ENCODE data around the gene KIF17. TPM values are rescaled to one million over a fixed set of nuclear protein-coding genes. Genes with fewer than 3 reads are reported as not detected.
A peak's percentile ranks its signal among the peaks of the same experiment; 100 is the strongest.

The KIF17 gene
- total and polyA plus RNA-seq, 5 donors, result 2.0 to 6.4 (median 4.6) TPM

DNA sequence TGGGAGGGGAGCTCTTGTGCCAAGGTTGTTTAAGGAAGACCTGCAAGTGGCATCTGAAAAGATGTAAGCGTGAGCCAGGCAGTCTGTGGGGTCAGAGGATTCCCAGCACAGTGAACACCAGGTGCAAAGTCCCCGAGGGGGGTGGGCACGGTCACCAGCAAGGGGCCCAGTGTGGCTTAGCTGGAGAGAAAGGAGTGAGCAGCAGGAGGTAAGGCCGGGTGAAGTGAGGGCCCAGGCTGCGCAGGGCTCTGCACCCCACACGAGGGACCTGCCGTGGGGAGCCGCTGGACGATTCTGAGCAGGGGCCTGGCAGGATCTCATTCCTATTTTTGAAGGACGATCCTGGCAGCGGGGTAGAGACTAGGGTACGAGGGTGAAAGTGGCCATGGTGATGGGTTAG is 60.8 kb downstream of the KIF17 start:
- DNase-seq, result peak in 1 of 3 donors; percentile 59
- no peak for ATAC-seq
- no peak overlapping the region for H3K27ac ChIP-seq (ENCODE audit: low read length)
- no peaks in the 10 kb centered on the region for H3K9me3 ChIP-seq (ENCODE audit: control insufficient read depth, low read length)
- WGBS, result 88% methylated on average over 12 of the region's 12 CpGs
- intact Hi-C loops (cut with DNase I), result no loop called here
- H3K4me1 ChIP-seq (ENCODE audit: control insufficient read depth, insufficient read depth, low read length), result no peaks in the 10 kb centered on the region
- H3K4me3 ChIP-seq (ENCODE audit: low read length), result no peak overlapping the region
- no peaks in the 10 kb centered on the region for H3K27me3 ChIP-seq (ENCODE audit: control insufficient read depth, insufficient read depth)

DNA sequence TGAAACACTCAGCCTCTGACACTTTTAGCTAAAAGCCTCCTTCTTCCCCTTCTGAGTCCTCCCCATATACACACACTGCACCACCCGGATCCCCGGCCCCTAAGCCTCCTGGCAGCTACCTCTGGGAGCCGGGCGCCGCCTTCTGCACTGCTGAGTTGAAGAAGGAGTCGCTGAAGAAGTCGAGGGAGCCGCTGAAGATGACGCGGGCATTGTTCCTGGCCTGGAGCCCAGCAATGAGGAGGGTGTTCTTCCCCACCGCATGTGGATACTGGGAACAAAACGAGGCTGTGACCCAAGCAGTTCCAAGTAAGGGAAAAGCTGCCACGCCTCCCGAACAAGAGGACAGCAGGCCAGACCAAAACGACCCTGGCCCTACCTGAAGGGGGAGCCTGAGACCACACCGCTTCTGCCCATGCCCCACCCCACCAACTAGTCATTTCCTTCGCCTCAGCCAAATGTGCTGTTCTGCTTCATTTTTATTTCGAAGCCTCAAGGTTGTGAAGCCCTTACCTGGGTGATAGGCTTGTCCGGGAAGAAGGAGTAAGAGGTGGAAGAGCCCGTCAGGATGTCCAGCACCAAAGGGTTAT is 63.6 kb downstream of the KIF17 start:
- ATAC-seq, result peak; percentile 16 to 19
- no peaks in the 10 kb centered on the region for H3K4me1 ChIP-seq (ENCODE audit: control insufficient read depth, insufficient read depth, low read length)
- intact Hi-C loops (cut with DNase I), result no loop called here
- no peak overlapping the region for H3K4me3 ChIP-seq (ENCODE audit: low read length)
- H3K27me3 ChIP-seq (ENCODE audit: control insufficient read depth, insufficient read depth), result no peaks in the 10 kb centered on the region
- no peak overlapping the region for H3K27ac ChIP-seq (ENCODE audit: low read length)
- H3K9me3 ChIP-seq (ENCODE audit: control insufficient read depth, low read length), result no peaks in the 10 kb centered on the region
- DNase-seq, result peak in 2 of 3 donors; percentile 49 to 69
- WGBS, result 69% methylated on average over 20 of the region's 20 CpGs

DNA sequence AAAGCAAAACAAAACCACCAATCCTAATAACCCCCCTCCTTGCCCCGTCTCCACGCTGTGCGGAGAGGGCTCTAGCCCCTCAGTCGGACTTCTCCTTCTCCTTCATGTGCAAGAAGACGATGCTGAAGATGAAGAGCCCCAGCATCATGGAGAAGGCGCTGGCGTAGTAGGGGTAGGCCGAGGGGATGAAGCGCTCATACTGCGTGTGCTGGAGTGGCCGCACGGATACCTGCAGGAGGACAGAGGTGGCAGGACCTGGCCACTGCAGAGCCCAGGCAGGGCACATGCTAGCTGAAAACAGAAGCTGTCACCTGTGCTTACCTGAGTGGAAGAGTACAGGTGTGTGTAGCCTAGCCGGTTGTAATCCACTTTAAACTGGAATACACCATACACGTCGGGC is 65.5 kb downstream of the KIF17 start:
- no peaks in the 10 kb centered on the region for H3K9me3 ChIP-seq (ENCODE audit: control insufficient read depth, low read length)
- H3K4me1 ChIP-seq (ENCODE audit: control insufficient read depth, insufficient read depth, low read length), result no peaks in the 10 kb centered on the region
- no peak overlapping the region for H3K27ac ChIP-seq (ENCODE audit: low read length)
- no peaks in the 10 kb centered on the region for H3K27me3 ChIP-seq (ENCODE audit: control insufficient read depth, insufficient read depth)
- no peak overlapping the region for H3K4me3 ChIP-seq (ENCODE audit: low read length)
- intact Hi-C loops (cut with DNase I), result no loop called here
- ATAC-seq (no peak), DNase-seq (no peak)
- WGBS, result 93% methylated on average over 15 of the region's 15 CpGs

DNA sequence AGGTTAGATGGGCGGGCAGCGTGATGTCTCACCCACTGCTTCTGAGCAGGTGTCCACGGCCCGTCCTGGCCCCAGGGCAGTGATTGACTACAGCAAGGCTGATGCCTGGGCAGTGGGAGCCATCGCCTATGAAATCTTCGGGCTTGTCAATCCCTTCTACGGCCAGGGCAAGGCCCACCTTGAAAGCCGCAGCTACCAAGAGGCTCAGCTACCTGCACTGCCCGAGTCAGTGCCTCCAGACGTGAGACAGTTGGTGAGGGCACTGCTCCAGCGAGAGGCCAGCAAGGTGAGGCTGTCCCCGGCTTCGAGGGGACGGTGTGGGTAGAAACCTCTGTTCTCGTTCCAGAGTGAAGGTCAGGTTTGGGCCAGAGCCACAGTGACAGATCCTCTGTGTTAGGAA is 68.9 kb downstream of the KIF17 start:
- no peaks in the 10 kb centered on the region for H3K4me1 ChIP-seq (ENCODE audit: control insufficient read depth, insufficient read depth, low read length)
- DNase-seq (no peak), ATAC-seq (no peak)
- no peaks in the 10 kb centered on the region for H3K27me3 ChIP-seq (ENCODE audit: control insufficient read depth, insufficient read depth)
- H3K27ac ChIP-seq (ENCODE audit: low read length), result no peak overlapping the region
- WGBS, result 94% methylated on average over 15 of the region's 15 CpGs
- intact Hi-C loops (cut with DNase I), result no loop called here
- H3K9me3 ChIP-seq (ENCODE audit: control insufficient read depth, low read length), result no peaks in the 10 kb centered on the region
- H3K4me3 ChIP-seq (ENCODE audit: low read length), result no peak overlapping the region

DNA sequence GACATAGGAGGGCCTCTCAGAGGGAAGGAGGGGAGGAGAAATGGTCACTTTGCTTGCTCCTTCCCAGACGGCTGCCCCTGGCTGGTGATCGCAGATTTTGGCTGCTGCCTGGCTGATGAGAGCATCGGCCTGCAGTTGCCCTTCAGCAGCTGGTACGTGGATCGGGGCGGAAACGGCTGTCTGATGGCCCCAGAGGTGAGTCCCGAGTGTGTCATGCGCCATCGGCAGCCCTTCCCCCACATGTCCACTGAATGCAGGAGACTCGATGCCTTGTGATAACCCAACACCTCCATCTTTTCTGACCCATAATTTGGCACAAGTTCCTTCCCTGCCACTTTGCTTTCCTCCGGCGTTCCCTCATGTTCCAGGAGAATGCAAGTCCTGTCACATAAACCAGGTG is 69.4 kb downstream of the KIF17 start:
- intact Hi-C loops (cut with DNase I), result no loop called here
- no peak for DNase-seq
- Histone ChIP-seq H3K27ac (ENCODE audit: low read length) (no peak overlapping the region), H3K9me3 (ENCODE audit: control insufficient read depth, low read length) (no peaks in the 10 kb centered on the region), H3K4me1 (ENCODE audit: control insufficient read depth, insufficient read depth, low read length) (no peaks in the 10 kb centered on the region), H3K27me3 (ENCODE audit: control insufficient read depth, insufficient read depth) (no peaks in the 10 kb centered on the region), H3K4me3 (ENCODE audit: low read length) (no peak overlapping the region)
- WGBS, result 86% methylated on average over 13 of the region's 13 CpGs
- no peak for ATAC-seq

DNA sequence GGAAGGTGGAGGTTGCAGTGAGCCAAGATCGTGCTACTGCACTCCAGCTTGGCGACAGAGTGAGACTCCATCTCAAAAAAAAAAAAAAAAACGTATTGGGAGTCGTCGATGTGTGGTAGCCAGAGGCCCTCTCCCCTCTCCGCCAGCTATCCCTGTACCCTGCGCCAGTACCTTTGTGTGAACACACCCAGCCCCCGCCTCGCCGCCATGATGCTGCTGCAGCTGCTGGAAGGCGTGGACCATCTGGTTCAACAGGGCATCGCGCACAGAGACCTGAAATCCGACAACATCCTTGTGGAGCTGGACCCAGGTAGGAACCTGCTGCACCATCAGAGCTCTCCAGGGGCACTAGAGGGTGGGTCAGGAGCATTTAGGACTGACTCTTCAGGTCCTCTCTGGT is 72.4 kb downstream of the KIF17 start:
- no peak overlapping the region for H3K4me3 ChIP-seq (ENCODE audit: low read length)
- DNase-seq (no peak), ATAC-seq (no peak)
- no peak overlapping the region for H3K27ac ChIP-seq (ENCODE audit: low read length)
- no peaks in the 10 kb centered on the region for H3K27me3 ChIP-seq (ENCODE audit: control insufficient read depth, insufficient read depth)
- 91% methylated on average over 14 of the region's 14 CpGs for WGBS
- intact Hi-C loops (cut with DNase I), result no loop called here
- no peaks in the 10 kb centered on the region for H3K9me3 ChIP-seq (ENCODE audit: control insufficient read depth, low read length)
- no peaks in the 10 kb centered on the region for H3K4me1 ChIP-seq (ENCODE audit: control insufficient read depth, insufficient read depth, low read length)

DNA sequence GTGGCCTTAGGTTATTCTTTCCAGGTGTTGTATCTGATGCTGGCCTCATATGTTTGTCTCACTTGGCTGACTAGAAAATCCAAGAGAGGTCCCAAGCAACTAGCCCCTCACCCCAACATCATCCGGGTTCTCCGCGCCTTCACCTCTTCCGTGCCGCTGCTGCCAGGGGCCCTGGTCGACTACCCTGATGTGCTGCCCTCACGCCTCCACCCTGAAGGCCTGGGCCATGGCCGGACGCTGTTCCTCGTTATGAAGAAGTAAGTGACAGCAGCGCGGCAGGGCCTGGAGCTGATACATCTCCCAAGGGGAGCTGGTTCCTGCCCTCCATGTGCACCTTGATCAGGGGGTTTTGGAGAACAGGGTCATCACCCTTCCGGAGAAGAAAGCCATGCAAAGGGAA is 73.4 kb downstream of the KIF17 start:
- ATAC-seq (no peak), DNase-seq (no peak)
- 91% methylated on average over 13 of the region's 13 CpGs for WGBS
- intact Hi-C loops (cut with DNase I), result loop anchor here in 1 of 4 donors (5.0 kb wide), 1 partner anchor 122 kb away; no protein-coding TSS in a partner anchor
- H3K9me3 ChIP-seq (ENCODE audit: control insufficient read depth, low read length), result no peaks in the 10 kb centered on the region
- no peak overlapping the region for H3K27ac ChIP-seq (ENCODE audit: low read length)
- H3K4me1 ChIP-seq (ENCODE audit: control insufficient read depth, insufficient read depth, low read length), result no peaks in the 10 kb centered on the region
- H3K27me3 ChIP-seq (ENCODE audit: control insufficient read depth, insufficient read depth), result no peaks in the 10 kb centered on the region
- no peak overlapping the region for H3K4me3 ChIP-seq (ENCODE audit: low read length)

DNA sequence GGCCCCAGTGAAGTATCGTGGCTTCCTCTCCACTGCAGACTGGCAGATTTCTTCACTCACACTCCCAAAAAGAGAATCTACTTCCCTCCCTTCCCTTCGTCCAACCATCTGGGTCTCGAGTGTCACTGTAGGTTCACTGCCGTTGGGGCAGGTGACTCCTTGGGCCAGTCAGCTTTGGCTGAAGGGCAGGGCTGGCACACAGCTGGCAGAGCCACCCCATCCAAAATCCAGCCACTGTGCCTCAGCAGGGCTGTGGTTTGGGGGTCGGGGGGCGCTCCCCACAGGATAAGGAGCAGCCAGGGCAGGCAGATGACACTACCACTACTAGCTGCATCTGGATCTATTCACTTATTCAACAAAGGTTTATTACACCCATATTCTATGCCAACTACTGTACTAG is 74.7 kb downstream of the KIF17 start:
- Histone ChIP-seq H3K27me3 (ENCODE audit: control insufficient read depth, insufficient read depth) (no peaks in the 10 kb centered on the region), H3K9me3 (ENCODE audit: control insufficient read depth, low read length) (no peaks in the 10 kb centered on the region), H3K27ac (ENCODE audit: low read length) (no peak overlapping the region), H3K4me1 (ENCODE audit: control insufficient read depth, insufficient read depth, low read length) (no peaks in the 10 kb centered on the region), H3K4me3 (ENCODE audit: low read length) (no peak overlapping the region)
- intact Hi-C loops (cut with DNase I), result loop anchor here in 1 of 4 donors (5.0 kb wide), 1 partner anchor 121 kb away; no protein-coding TSS in a partner anchor
- no peak for DNase-seq
- ATAC-seq, result no peak
- 80% methylated on average over 6 of the region's 6 CpGs for WGBS

DNA sequence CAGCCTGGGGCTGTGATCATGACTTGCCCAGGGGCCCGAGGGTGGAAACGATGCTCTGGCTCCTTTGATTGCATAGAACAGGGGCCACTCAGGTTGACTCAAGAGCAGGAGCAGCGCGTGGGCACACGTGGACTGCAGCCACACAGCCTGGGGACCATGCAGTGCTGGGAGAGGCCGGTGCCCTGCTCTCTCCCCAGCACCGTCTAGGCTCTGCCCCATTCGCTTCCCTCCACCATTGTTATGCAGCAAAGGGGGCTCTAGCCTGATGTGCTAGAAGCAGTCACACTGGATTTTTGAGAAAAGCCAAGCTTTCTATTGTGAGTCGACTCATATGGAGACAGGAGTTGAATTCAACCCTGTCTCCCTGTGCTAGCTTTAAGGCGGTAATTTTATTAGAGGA is 75.8 kb downstream of the KIF17 start:
- intact Hi-C loops (cut with DNase I), result loop anchor here in 1 of 4 donors (5.0 kb wide), 1 partner anchor 120 kb away; no protein-coding TSS in a partner anchor
- no peaks in the 10 kb centered on the region for H3K4me1 ChIP-seq (ENCODE audit: control insufficient read depth, insufficient read depth, low read length)
- H3K27ac ChIP-seq (ENCODE audit: low read length), result no peak overlapping the region
- H3K27me3 ChIP-seq (ENCODE audit: control insufficient read depth, insufficient read depth), result no peaks in the 10 kb centered on the region
- H3K9me3 ChIP-seq (ENCODE audit: control insufficient read depth, low read length), result no peaks in the 10 kb centered on the region
- DNase-seq (no peak), ATAC-seq (no peak)
- 85% methylated on average over 10 of the region's 10 CpGs for WGBS
- no peak overlapping the region for H3K4me3 ChIP-seq (ENCODE audit: low read length)

DNA sequence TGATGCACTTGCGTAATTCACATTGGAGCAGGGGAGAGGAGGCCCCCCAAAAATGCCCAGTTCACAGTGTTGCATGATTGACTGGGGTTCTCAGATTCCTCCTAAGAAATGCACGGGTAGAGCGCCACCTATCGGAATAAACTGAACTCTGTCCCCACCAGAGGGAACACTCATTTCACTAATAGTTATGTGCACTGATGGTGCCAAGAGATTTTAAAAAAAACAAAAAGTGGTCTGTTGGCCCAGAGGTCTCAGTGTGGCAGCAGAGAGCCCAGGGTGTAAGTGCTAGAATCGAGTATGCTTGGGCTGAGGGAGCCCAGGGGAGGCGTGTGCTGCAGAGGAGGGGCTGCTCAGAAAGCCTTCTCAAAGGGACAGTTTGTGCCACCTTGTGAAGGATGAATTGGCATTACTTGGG is 77.6 kb downstream of the KIF17 start:
- ATAC-seq (peak; percentile 37 to 63), DNase-seq (no peak)

DNA sequence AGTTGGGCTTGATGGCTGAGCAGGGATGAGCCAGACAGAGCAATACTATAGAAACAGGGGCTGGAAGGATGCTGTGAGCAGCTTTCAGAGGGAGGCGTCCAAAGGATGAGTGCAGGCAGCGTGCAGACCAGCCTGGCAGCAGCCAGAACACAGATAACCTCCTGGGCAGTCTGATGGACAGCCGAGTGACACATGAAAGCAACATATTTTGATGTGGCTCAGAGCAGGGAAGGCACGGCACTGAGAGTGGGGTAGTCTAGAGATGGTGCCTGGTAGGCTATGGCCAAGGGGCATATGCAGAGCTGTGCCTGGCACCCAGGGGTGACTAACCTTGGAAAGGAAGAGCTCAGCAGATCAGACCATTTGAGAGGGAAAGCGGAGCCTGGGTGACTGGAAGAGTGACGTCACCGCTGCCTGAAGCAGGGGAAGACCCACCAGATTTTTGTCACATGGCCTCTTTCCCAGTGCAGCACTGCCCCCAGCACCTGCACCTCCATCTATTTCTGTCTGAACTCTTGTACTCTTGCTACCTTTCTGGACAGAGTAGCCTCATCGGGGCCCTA is 80.9 kb downstream of the KIF17 start:
- intact Hi-C loops (cut with DNase I), result loop anchor here in 3 of 4 donors (5.0 to 10.0 kb wide), 5 partner anchors 60 to 712 kb away; partner anchors contain the start of gene PLA2G2E (in 1 of the 3)
- WGBS, result 77% methylated on average over 8 of the region's 8 CpGs
- H3K4me3 ChIP-seq (ENCODE audit: low read length), result no peak overlapping the region
- DNase-seq (no peak), ATAC-seq (no peak)
- H3K4me1 ChIP-seq (ENCODE audit: control insufficient read depth, insufficient read depth, low read length), result peaks cover 4% of the 10 kb centered on the region
- no peaks in the 10 kb centered on the region for H3K27me3 ChIP-seq (ENCODE audit: control insufficient read depth, insufficient read depth)
- no peak overlapping the region for H3K27ac ChIP-seq (ENCODE audit: low read length)
- H3K9me3 ChIP-seq (ENCODE audit: control insufficient read depth, low read length), result no peaks in the 10 kb centered on the region

More for the DNA sequence above, 77.6 kb downstream of the KIF17 start:
- Histone ChIP-seq H3K27me3 (ENCODE audit: control insufficient read depth, insufficient read depth) (no peaks in the 10 kb centered on the region), H3K9me3 (ENCODE audit: control insufficient read depth, low read length) (no peaks in the 10 kb centered on the region), H3K27ac (ENCODE audit: low read length) (no peak overlapping the region), H3K4me1 (ENCODE audit: control insufficient read depth, insufficient read depth, low read length) (no peaks in the 10 kb centered on the region), H3K4me3 (ENCODE audit: low read length) (no peak overlapping the region)
- 31% methylated on average over 6 of the region's 6 CpGs for WGBS
- intact Hi-C loops (cut with DNase I), result loop anchor here in 1 of 4 donors (5.0 kb wide), 1 partner anchor 118 kb away; no protein-coding TSS in a partner anchor
